ENCODE measurements around the gene PEX16.
A peak's percentile ranks its signal among the peaks of the same experiment; 100 is the strongest.

Gene PEX16

GRCh38 chr11:45899086-45899447 is 18.6 kb downstream of the PEX16 start:
- no peak for DNase-seq (ENCODE audit: low read depth, low spot score)

GRCh38 chr11:45897556-45897955 is 20.1 kb downstream of the PEX16 start:
- DNase-seq (ENCODE audit: low read depth, low spot score): no peak

DNA sequence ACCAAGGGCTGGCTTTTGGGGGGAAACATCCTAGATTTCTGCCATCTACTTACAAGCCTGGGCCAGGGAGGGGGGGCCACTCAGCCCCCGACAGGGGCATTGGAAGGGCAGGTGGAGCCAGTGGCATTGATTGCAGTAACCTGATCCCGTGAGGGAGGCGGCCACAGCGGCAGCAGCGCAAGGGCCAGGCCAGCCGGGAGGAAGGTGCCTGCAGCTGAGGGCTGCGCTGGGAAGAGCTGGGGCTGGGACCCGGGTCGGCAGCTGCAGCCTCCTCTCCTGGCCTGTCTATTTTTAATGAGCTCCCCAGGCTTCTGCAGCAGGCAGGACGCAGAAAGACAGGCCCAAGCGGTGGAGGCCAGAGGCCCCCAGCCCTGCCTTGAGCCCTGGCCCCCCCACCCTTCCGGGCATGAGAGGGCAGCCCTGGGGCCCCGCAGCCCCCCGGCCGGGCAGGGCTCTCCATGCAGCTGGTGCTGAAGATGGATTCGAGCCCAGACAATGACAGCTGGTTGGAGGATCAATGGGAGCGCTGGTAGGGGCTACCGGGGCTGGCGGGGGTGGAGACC is 21.2 kb downstream of the PEX16 start:
- DNase-seq (ENCODE audit: low read depth, low spot score): peak; percentile 34

GRCh38 chr11:45895553-45896259 is 22.0 kb downstream of the PEX16 start:
- no peak for DNase-seq (ENCODE audit: low read depth, low spot score)

DNA sequence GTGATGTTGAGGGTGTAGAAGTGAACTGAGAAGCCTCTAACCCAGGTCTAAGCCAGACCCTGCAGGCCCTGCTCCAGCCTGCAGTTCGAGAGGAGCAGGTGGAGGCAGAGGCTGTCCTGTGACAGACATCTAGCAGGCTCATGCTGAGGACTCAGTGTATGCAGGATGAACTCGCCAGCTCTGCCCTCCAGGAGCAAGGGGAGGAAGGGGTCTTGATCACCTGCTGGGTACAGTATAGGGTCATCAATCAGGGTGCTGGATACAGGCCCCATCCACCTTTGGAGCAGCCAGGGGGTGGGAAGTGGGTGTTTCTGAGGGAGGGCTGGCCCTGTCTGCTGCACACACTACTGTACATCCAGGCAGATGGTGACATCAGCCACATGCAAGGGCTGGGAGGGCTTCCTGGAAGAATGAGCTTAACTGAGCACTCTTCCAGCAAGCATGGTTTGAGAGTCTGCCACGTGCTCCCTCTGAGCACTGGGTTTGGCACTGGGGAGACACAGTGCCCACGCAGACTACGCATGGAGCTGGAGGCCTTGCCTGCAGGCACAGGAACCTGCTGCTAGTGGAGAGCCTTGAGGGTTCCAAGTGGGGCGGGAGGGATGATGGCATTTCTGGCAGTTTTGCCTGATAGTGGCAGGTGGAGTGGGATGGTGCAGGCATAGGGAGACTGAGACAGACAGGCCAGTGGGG is 23.0 kb downstream of the PEX16 start:
- no peak for DNase-seq (ENCODE audit: low read depth, low spot score)

DNA sequence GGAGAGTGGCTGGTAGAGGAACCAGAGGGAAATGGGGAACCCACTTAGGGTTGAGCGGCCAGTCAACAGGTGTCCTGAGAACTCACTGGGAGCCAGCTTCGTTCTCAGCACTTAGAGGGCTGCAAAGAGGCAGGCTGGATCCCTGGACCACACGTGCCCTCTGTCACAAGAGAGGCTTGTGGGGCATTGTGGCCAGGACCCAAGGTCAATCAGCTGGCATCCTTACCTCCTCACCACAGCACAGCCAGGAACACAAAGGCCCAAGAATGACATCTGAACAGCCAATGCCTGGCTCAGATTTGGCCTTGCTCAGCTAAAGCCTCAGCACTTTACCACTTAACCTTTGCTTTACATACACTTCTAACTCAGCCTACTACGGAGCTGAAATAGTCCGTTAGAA is 24.8 kb downstream of the PEX16 start:
- no peak for DNase-seq (ENCODE audit: low read depth, low spot score)

DNA sequence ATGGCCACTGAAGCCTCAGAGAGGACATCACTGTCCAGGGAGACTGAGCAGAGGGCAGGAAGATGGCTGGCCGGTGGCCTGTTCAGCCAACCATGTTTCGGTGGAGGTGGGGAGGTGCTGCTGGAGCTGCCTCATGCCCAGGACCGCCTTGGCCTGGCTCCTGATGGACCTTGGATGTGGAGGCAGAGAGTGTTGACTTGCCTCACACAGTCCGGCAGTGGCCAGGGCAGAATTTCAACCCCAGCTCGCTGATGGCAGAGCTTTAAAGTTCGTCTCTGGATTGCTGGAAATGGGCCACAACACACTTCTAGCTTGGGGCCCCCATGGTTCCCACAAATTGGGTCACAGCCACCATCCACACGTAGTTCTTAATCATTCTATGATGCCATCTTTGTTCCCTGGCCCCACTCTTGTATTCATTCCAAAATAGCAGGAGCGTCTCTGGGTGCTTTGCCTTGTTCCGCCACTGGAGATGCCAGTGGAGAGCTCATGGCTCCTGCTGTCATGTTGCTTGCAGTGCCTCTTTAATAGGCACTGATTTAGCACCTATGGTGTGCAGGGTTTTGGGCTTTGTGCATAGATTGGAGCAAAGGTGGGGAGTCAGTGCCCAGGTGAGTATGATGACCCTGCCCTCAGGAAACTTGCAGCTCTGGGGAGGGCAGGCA is 26.7 kb downstream of the PEX16 start:
- no peak for DNase-seq (ENCODE audit: low read depth, low spot score)

- DNase-seq (ENCODE audit: low read depth, low spot score): no peak
Measured at GRCh38 chr11:45889966-45890365, 27.7 kb downstream of the PEX16 start.

- DNase-seq (ENCODE audit: low read depth, low spot score): no peak
Measured at GRCh38 chr11:45889555-45889954, 28.1 kb downstream of the PEX16 start.

DNA sequence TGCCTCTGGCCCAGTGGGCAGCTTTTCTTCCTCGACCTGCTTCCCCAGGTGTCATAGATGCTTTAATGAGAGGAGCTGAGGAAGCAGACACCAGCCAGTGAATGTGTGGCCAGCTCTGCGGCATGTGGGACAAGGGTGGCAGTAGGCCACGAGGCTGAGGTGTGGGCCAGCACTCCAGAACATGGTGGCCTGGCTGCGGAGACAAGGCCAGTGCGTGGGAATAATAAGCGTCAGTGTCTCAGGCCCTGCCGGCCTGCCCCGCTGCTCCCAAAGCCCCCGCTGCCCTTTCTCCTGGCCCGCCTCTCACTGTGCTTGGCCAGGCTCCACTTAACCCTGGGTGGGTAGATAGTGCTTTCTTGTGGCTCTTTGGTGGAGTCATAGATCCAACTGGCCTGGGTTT is 30.1 kb downstream of the PEX16 start:
- no peak for DNase-seq (ENCODE audit: low read depth, low spot score)

GRCh38 chr11:45886816-45887520 is 30.7 kb downstream of the PEX16 start:
- no peak for DNase-seq (ENCODE audit: low read depth, low spot score)

DNA sequence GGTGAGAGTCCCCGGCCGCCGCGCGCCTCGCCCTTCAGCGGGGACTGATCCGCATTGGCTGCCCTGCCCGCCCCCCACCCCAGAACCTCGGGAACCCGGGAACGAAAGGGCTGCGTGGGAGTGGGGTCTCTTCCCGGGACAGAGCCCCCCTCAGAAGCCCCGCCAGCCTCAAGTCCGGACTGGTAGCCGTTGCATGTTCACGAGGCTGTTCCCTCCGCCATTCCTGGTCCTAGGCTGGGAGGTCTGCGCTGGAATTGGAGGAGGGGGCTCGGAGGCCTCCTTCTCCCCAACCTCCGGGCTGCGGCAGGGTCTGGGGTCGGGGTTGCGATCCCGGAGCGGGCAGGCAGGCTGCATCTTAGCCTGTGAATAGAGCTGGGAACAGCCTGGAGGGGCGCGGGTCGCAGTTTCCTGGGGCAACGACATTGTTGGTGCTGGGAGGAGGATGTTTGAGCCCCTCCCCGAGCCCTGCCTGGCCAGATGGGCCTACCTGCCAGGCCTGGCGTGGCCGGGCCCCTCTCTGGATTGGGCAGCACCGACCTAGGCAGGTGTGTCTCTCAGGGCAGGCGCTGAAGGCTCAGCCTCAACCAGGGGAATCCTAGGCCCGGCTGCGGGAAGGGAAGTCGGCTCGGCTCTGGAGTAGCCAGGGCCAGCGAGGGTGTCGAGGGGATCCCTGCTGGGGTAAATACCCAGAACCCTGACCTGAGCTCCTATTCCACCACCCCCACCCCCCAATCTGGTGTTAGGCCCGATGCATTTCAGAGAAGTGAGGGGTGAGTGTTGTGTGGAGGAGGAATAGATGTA is 31.6 kb downstream of the PEX16 start:
- no peak for DNase-seq (ENCODE audit: low read depth, low spot score)

DNA sequence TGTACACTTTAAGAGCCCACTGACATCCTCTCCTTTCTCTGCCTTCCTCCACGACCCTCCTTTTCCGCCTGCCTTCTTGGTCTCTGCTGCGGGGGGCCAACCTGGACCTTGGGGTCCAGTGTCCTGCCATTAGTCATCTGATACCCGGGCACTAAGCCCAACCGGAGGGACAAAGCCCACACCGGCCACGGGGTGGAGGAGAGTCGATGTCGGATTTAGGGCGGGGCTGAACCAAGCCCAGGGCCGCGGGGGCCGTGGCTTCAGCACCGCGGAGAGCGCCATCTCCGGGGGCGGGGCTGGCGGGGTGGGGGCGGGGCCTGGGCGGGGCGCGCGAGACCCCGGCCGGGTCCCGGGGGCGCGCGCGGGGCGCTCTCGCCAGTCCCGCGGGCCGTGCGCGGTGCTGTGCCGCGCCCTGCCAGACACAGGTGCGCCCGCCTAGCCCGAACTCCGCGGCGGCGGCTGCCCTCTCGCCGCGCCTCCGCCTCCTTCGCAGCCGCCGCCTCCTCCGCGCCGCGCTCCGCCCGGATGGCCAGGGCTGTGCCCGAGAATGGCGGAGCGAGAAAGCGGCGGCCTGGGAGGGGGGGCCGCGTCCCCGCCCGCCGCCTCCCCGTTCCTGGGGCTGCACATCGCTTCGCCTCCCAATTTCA is 32.3 kb downstream of the PEX16 start, which contains the start of gene MAPK8IP1:
MAPK8IP1 (plus strand) TSS at position 378 of the 647 bp plus-strand sequence; CDS start at position 548, 170 bp downstream.
- peak; percentile 71 for DNase-seq (ENCODE audit: low read depth, low spot score)

GRCh38 chr11:45884596-45885185 is 33.0 kb downstream of the PEX16 start:
- DNase-seq (ENCODE audit: low read depth, low spot score): no peak

DNA sequence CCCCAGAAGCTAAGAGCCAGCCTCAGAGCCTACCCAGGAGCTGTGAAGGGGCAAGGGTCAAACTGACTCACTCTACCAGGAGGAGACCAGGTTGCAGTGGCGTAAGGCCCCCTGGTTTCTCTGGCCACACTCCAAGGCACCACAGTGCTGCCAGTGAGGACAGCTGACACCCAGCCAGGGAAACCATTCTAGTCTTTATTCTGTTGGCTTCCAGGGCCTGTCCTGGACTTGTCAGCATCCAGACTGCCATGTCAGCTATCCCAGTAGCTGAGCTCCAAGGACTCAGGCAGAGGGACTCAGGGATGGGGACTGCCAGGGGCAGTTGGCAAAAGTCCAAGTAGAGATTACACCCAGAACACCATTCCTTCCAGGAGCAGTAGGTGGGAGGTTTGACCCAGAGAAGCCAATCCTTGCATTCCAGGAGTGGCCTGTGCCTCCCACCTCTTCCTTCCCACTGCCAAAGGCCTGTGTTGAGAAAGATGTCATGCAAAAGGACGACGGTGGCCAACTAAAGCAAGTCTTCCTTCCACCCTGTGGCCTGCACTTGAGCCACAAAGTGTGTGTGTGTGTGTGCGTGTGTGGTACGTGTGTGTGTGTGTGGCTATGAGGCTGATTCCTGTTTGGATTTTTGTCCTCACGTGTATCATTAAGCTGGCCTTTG is 35.8 kb downstream of the PEX16 start:
- no peak for DNase-seq (ENCODE audit: low read depth, low spot score)

DNA sequence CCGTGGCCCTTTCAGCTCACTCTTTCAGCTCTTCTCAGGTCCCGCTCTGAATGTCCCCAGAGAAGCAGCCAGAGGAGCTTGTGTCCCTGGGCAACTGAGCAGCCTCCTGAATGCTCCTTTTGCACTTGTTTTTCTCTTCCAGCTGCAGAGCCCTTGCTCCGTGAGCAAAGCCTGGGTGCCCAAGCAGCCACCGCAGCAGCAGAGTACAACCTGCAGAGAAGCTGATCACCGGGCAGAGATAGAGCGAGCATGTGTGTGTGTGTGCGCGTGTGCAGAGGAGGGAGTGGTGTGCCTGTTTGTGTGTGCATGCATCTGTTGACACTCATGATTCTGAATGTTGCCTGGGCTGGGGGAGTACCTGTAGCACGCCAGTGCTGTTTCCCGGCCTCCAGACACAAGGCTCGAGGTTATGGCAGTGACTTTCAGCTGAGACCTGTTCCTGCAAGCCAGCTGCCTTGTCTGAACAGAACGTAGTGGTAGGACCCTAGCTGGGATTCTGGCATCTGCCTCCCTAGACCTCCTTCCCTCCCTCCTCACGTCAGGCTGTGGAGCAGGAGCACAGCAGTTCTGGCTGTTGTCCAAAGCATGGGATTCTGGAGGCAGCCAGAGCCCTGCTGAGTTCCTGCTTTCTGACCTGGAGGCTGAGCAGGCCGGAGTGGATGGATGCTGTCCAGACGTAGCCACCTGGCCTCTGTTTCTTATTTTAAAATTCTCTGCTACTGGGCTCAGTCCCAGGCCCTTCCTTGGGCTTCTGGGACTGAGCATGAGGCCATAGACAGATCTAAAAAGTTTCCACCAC is 36.7 kb downstream of the PEX16 start:
- no peak for DNase-seq (ENCODE audit: low read depth, low spot score)

- DNase-seq (ENCODE audit: low read depth, low spot score): no peak
Measured at GRCh38 chr11:45879803-45880686, 37.6 kb downstream of the PEX16 start.

DNA sequence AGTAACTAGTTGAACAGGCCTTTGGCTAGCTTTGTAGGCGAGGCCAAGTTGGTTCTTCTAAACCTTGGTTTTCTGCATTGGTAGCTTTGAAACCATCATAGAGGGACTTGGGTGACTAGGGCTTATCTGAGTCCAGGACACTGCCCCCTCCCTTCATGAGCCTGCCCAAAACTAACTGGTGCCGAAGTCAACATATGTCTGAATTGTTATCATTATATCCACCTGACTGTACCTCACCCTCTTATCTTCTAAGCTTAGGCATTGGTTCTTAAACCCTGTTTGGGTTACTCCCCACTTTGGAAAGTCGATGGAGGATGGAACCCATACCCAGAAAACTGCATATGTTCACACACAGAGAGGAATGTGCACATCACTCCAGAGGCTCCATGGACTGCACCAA is 39.8 kb downstream of the PEX16 start:
- no peak for DNase-seq (ENCODE audit: low read depth, low spot score)
